SK-N-SH (cell line): ENCODE data around the gene SRSF1. TPM values are rescaled to one million over a fixed set of nuclear protein-coding genes. Genes with fewer than 3 reads are reported as not detected.
A peak's percentile ranks its signal among the peaks of the same experiment; 100 is the strongest.

ENCODE experiments used
- CTCF ChIA-PET: fragments of 300-600, 350-600 bp; formaldehyde crosslinking; extraction: SDS; loops from one replicate; lab custom pipeline; 2021; lab: Yijun Ruan, JAX
- POLR2A ChIA-PET: fragments of 350-600 bp; sonication (Branson Sonifier 250); formaldehyde crosslinking; extraction: SDS; loops from one replicate; lab custom pipeline; 2020; ENCODE audit warnings: antibody characterized with exemption, inconsistent platforms; lab: Yijun Ruan, JAX
- DNase-seq: peaks from one replicate; pipeline ENCODE4 v3.0.0; 2012
- H2AFZ ChIP-seq: fragments of 200-600 bp; sonication (generic); 2 replicates; pipeline ENCODE4 v1.8.1; 2016; ENCODE audit warnings: antibody characterized with exemption, mild to moderate bottlenecking, low read depth
- H3F3A ChIP-seq: fragments of 200-600 bp; sonication (generic); replicated peaks from 2 replicates; pipeline ENCODE3; 2016; ENCODE audit warnings: antibody characterized with exemption, mild to moderate bottlenecking; ENCODE audit not compliant: insufficient read depth
- H3K27ac ChIP-seq, 2 experiments: fragments of 200-500 bp in 1 of 2; fragments of 200-600 bp in 1 of 2; sonication (Bioruptor generic) in 1 of 2; sonication (generic), shearing (Covaris generic) in 1 of 2; 2 replicates each; pipeline versions ENCODE4 v1.5.1 to v1.6.1; 2014 to 2016; ENCODE audit warnings: low read depth in 2 of 2, inconsistent platforms in 1 of 2, low read length in 1 of 2, mild to moderate bottlenecking in 1 of 2, mixed read lengths in 1 of 2
- H3K27me3 ChIP-seq: fragments of 200-600 bp; sonication (generic), shearing (Covaris generic); 2 replicates; pipeline ENCODE4 v1.6.1; 2016; ENCODE audit warnings: mixed run types; ENCODE audit not compliant: insufficient read depth
- H3K36me3 ChIP-seq, 2 experiments: fragments of 200-500 bp in 1 of 2; fragments of 200-600 bp in 1 of 2; sonication (Bioruptor generic) in 1 of 2; sonication (generic) in 1 of 2; replicated peaks in 1 of 2; 2 replicates each; pipeline versions ENCODE3 to v1.5.1; 2014 to 2016; ENCODE audit warnings: low read length in 1 of 2, mild to moderate bottlenecking in 1 of 2; ENCODE audit not compliant: insufficient read depth in 2 of 2, control insufficient read depth in 1 of 2
- H3K4me1 ChIP-seq, 2 experiments: fragments of 200-500 bp in 1 of 2; fragments of 200-600 bp in 1 of 2; sonication (Bioruptor generic) in 1 of 2; sonication (generic), shearing (Covaris generic) in 1 of 2; 2 replicates each; pipeline versions ENCODE4 v1.5.1 to v1.6.1; 2014 to 2016; ENCODE audit warnings: low read depth in 1 of 2, low read length in 1 of 2, mixed run types in 1 of 2; ENCODE audit not compliant: insufficient read depth in 2 of 2, control insufficient read depth in 1 of 2
- H3K4me2 ChIP-seq: fragments of 200-600 bp; sonication (generic), shearing (Covaris generic); 2 replicates; pipeline ENCODE4 v1.6.1; 2017; ENCODE audit warnings: mixed run types
- H3K4me3 ChIP-seq, 2 experiments: fragments of 200-500 bp in 1 of 2; fragments of 200-600 bp in 1 of 2; sonication (Bioruptor generic) in 1 of 2; sonication (generic), shearing (Covaris generic) in 1 of 2; 2 replicates each; pipeline versions ENCODE4 v1.5.1 to v1.8.1; 2014 to 2016; ENCODE audit warnings: low read depth in 2 of 2, inconsistent platforms in 1 of 2, low read length in 1 of 2, mild to moderate bottlenecking in 1 of 2, mixed read lengths in 1 of 2, moderate library complexity in 1 of 2
- H3K79me2 ChIP-seq: fragments of 200-600 bp; sonication (generic); 2 replicates; pipeline ENCODE4 v1.8.1; 2017; ENCODE audit warnings: mild to moderate bottlenecking; ENCODE audit not compliant: insufficient read depth
- H3K9ac ChIP-seq: fragments of 200-600 bp; sonication (generic); 2 replicates; pipeline ENCODE4 v1.6.1; 2017; ENCODE audit warnings: mixed run types
- H3K9me2 ChIP-seq: fragments of 200-600 bp; sonication (generic); 2 replicates; pipeline ENCODE4 v1.6.1; 2017; ENCODE audit warnings: mixed run types
- H3K9me3 ChIP-seq: fragments of 200-600 bp; sonication (generic); 2 replicates; pipeline ENCODE4 v1.6.1; 2017; ENCODE audit warnings: mixed run types, mild to moderate bottlenecking, moderate library complexity
- H4K20me1 ChIP-seq: fragments of 200-600 bp; sonication (generic); 2 replicates; pipeline ENCODE4 v1.6.1; 2017; ENCODE audit warnings: mild to moderate bottlenecking, mixed run types; ENCODE audit not compliant: insufficient read depth
- CHD2 ChIP-seq: fragments of 150-350 bp; IDR thresholded peaks from 2 replicates; pipeline ENCODE4 v1.6.1; 2018; ENCODE audit warnings: low read length; ENCODE audit not compliant: partially characterized antibody
- ELF1 ChIP-seq: IDR thresholded peaks from 2 replicates; pipeline ENCODE4 v1.4.0; 2012
- EP300 ChIP-seq, 2 experiments: IDR thresholded peaks; 2 replicates each; pipeline versions ENCODE4 v1.4.0 to v1.6.1; 2012; ENCODE audit warnings: borderline replicate concordance in 1 of 2, low read depth in 1 of 2, low read length in 1 of 2
- EZH2phosphoT487 ChIP-seq: fragments of 200-600 bp; sonication (generic); IDR thresholded peaks from 2 replicates; pipeline ENCODE4 v1.6.1; 2017; ENCODE audit warnings: low read depth, mixed run types, mild to moderate bottlenecking, antibody characterized with exemption, moderate library complexity, borderline replicate concordance
- FOSL2 ChIP-seq: IDR thresholded peaks from 2 replicates; pipeline ENCODE4 v1.4.0; 2012; ENCODE audit warnings: low read depth, mild to moderate bottlenecking, moderate library complexity, borderline replicate concordance
- FOXJ3 ChIP-seq: sonication (generic); formaldehyde crosslinking; IDR thresholded peaks from 2 replicates; pipeline ENCODE4 v1.5.1; 2020; ENCODE audit warnings: mild to moderate bottlenecking, missing genetic modification reagents
- GABPA ChIP-seq: IDR thresholded peaks from 2 replicates; pipeline ENCODE4 v1.4.0; 2012; ENCODE audit warnings: low read depth, mild to moderate bottlenecking
- GATA2 ChIP-seq: sonication (generic); formaldehyde crosslinking; IDR thresholded peaks from 2 replicates; pipeline ENCODE4 v1.5.0; 2020; ENCODE audit warnings: mild to moderate bottlenecking, missing genetic modification reagents
- JUND ChIP-seq: IDR thresholded peaks from 2 replicates; pipeline ENCODE4 v1.4.0; 2012
- MAX ChIP-seq: IDR thresholded peaks from 2 replicates; pipeline ENCODE4 v1.4.0; 2012; ENCODE audit warnings: low read depth
- MXI1 ChIP-seq: IDR thresholded peaks from 2 replicates; pipeline ENCODE4 v1.6.1; 2012; ENCODE audit warnings: mild to moderate bottlenecking, low read depth, low read length, improper control_type of control experiment
- NFIC ChIP-seq: IDR thresholded peaks from 2 replicates; pipeline ENCODE4 v1.4.0; 2012; ENCODE audit warnings: borderline replicate concordance
- NRF1 ChIP-seq: IDR thresholded peaks from 2 replicates; pipeline ENCODE4 v1.6.1; 2012; ENCODE audit warnings: low read depth, mild to moderate bottlenecking, low read length
- PBX3 ChIP-seq: IDR thresholded peaks from 2 replicates; pipeline ENCODE4; 2012
- POLR2AphosphoS5 ChIP-seq: IDR thresholded peaks from 2 replicates; pipeline ENCODE4 v1.6.1; 2012; ENCODE audit warnings: low read depth, low read length
- RCOR1 ChIP-seq: fragments of 150-350 bp; IDR thresholded peaks from 2 replicates; pipeline ENCODE4 v1.6.1; 2017; ENCODE audit warnings: antibody characterized with exemption, low read length
- RFX5 ChIP-seq: IDR thresholded peaks from 2 replicates; pipeline ENCODE4 v1.6.1; 2012; ENCODE audit warnings: mild to moderate bottlenecking, improper control_type of control experiment, low read length
- RXRA ChIP-seq: IDR thresholded peaks from 2 replicates; pipeline ENCODE4 v1.4.0; 2012; ENCODE audit warnings: low read depth, mild to moderate bottlenecking, borderline replicate concordance
- TAF1 ChIP-seq: IDR thresholded peaks from 2 replicates; pipeline ENCODE4 v1.6.1; 2012; ENCODE audit warnings: low read depth, mild to moderate bottlenecking, low read length, moderate library complexity, borderline replicate concordance
- TCF12 ChIP-seq: IDR thresholded peaks from 2 replicates; pipeline ENCODE4 v1.4.0; 2012
- TEAD4 ChIP-seq: IDR thresholded peaks from 2 replicates; pipeline ENCODE4 v1.4.0; 2012; ENCODE audit warnings: mild to moderate bottlenecking, borderline replicate concordance; ENCODE audit not compliant: insufficient read depth
- USF2 ChIP-seq: fragments of 150-350 bp; IDR thresholded peaks from 2 replicates; pipeline ENCODE4 v1.6.1; 2017; ENCODE audit warnings: antibody characterized with exemption, low read length, low read depth, borderline replicate concordance
- WGBS: methylation state at CpG from one replicate; pipeline ENCODE4 v1.1.6; 2017; ENCODE audit warnings: low lambda C conversion rate; 5-methylcytosine and 5-hydroxymethylcytosine counted together
- polyA plus RNA-seq, 3 experiments: library from polyadenylated mRNA; depleted of rRNA; stranded (reverse); fragments of >200 nt; gene quantifications; 2 replicates each; pipeline ENCODE4 v1.2.3, GENCODE V29; 2012
- TF ChIP-seq, protein P1 (sequence below): fragments of 150-350 bp; IDR thresholded peaks from 2 replicates; pipeline ENCODE4 v1.6.1; 2016; ENCODE audit warnings: mild to moderate bottlenecking, low read depth, low read length

The SRSF1 gene
- polyA plus RNA-seq, 1 of the 3 experiments (the other 2 are of a cell fraction) = 248 TPM

DNA sequence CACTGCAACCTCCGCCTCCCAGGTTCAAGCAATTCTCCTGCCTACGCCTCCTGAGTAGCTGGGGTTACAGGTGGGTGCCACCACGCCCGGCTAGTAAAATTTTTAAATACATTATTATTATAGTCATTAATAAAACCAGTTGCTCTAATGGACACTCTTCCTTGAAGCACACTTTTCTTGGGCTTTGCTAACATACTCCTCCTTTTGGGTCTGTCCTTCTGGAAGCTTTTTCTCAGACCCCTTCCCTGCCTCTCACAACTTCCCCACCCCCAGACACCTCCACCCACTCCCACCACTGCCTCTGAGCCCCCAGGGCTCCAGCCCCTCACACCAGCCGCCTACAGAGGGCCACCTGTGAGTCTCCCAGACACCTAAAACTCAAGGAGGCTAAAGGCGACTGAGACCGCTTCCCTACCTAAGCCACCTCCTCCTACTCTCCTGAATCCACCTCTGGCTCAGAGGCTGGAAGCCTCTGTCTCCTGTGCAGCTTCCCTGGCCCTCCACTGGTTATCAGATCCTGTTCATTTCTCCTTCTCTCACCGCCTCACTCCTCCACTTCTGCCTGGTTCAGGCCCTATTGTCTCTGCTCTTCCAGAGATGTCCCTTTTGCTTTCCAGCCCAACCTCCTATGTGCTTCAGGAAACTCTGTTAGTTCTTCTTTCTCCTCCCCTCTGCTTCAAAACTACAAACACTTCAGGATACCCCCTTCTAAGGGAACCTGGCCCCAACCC is 49.8 kb downstream of the SRSF1 start:
- ChIA-PET POLR2A (no interaction called here), CTCF (interaction anchor here (1.4 to 4.7 kb wide), 4 partner anchors 11 to 65 kb away, joined by 3 to 43 read pairs (median 18); no protein-coding TSS in a partner anchor)
- Histone ChIP-seq H3K27me3 (no peaks in the 10 kb centered on the region), H3K9ac (no peak overlapping the region), H3F3A (peaks cover 6% of the 10 kb centered on the region), H3K4me2 (no peak overlapping the region), H3K9me2 (no peaks in the 10 kb centered on the region), H3K27ac (no peak overlapping the region), H3K4me3 (no peak overlapping the region), H2AFZ (no peak overlapping the region), H3K79me2 (peaks cover 33% of the 10 kb centered on the region), H4K20me1 (no peaks in the 10 kb centered on the region), H3K4me1 (peaks cover 22 to 25% of the 10 kb centered on the region in 2 experiments; a peak in 3 of 4 replicates), H3K9me3 (no peaks in the 10 kb centered on the region), H3K36me3 (no peaks in the 10 kb centered on the region)
- WGBS = over 99% methylated on average over 8 of the region's 8 CpGs
- TF ChIP-seq FOXJ3 (CRISPR knock-in tag) = no peak
- no peak for TF ChIP-seq NFIC
- TF ChIP-seq RCOR1 = no peak
- TF ChIP-seq TAF1 = no peak
- TF ChIP-seq EZH2phosphoT487 = no peak
- no peak for TF ChIP-seq FOSL2
- peak; percentile 10 for DNase-seq

- no peak overlapping the region for H3K9ac ChIP-seq
- ChIA-PET POLR2A (interaction anchor here (1.1 to 1.5 kb wide), 4 partner anchors 32 to 106 kb away, joined by 3 to 5 read pairs (median 4); partner anchors contain the start of genes MRPS23 and VEZF1), CTCF (interaction anchor here (0.7 to 4.7 kb wide), 20 partner anchors 8 to 270 kb away, joined by 3 to 43 read pairs (median 9); no protein-coding TSS in a partner anchor)
- peak overlapping the region; percentile 100 for H3K4me2 ChIP-seq
- H4K20me1 ChIP-seq = no peaks in the 10 kb centered on the region
- H3F3A ChIP-seq = peaks cover 12% of the 10 kb centered on the region
- no peak overlapping the region for H2AFZ ChIP-seq
- peak; percentile 27 for DNase-seq
- peaks cover 22 to 31% of the 10 kb centered on the region in 2 experiments; a peak in 3 of 4 replicates for H3K4me1 ChIP-seq
- WGBS = 84% methylated on average over 13 of the region's 13 CpGs
- peak overlapping the region in 1 of 2 experiments; percentile 92; a peak in 3 of 4 replicates for H3K4me3 ChIP-seq
- no peaks in the 10 kb centered on the region for H3K36me3 ChIP-seq
- no peak for TF ChIP-seq TCF12
- TF ChIP-seq ELF1 = no peak
- no peak for TF ChIP-seq NRF1
- TF ChIP-seq NFIC = no peak
- no peak for TF ChIP-seq GATA2 (CRISPR knock-in tag)
- TF ChIP-seq RXRA = no peak
- TF ChIP-seq TEAD4 = no peak
- TF ChIP-seq GABPA = no peak
- TF ChIP-seq EP300 (IDR thresholded peaks at IDR 0.05; ENCODE audit: borderline replicate concordance in 1 of 2, low read depth in 1 of 2, low read length in 1 of 2) = no peak
- TF ChIP-seq MAX = no peak
- TF ChIP-seq JUND = no peak
- TF ChIP-seq RFX5 = no peak
- TF ChIP-seq, protein P1, sequence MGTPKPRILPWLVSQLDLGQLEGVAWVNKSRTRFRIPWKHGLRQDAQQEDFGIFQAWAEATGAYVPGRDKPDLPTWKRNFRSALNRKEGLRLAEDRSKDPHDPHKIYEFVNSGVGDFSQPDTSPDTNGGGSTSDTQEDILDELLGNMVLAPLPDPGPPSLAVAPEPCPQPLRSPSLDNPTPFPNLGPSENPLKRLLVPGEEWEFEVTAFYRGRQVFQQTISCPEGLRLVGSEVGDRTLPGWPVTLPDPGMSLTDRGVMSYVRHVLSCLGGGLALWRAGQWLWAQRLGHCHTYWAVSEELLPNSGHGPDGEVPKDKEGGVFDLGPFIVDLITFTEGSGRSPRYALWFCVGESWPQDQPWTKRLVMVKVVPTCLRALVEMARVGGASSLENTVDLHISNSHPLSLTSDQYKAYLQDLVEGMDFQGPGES = no peak
- TF ChIP-seq MXI1 = no peak
- TF ChIP-seq USF2 = no peak
- no peak for TF ChIP-seq POLR2AphosphoS5
- no peak for TF ChIP-seq CHD2
- no peak for TF ChIP-seq PBX3
- H3K27me3 ChIP-seq = no peaks in the 10 kb centered on the region
- H3K79me2 ChIP-seq = peaks cover 41% of the 10 kb centered on the region
- no peak overlapping the region for H3K27ac ChIP-seq
- H3K9me3 ChIP-seq = no peaks in the 10 kb centered on the region
- H3K9me2 ChIP-seq = no peaks in the 10 kb centered on the region
Measured at GRCh38 chr17:57956291-57957119, 50.5 kb downstream of the SRSF1 start.
